Stimulated activated CD4-positive, alpha-beta T cell treated with anti-CD3 and anti-CD28 coated beads, Interleukin-4, amount 100 ng/mL, for 24 hours (primary cell): Measurements from ENCODE around the gene ALDH1A1.
"Not testable (repeated sequence)": the region's sequence is repeated elsewhere in the genome, so short reads cannot be mapped to it uniquely, and the experiment has no call there.

Experiments
- DNase-seq: peaks from one replicate; pipeline ENCODE4 v3.0.0-alpha.2; 2020

Gene ALDH1A1

GRCh38 chr9:72978744-72979143 lies 25.9 kb upstream of the ALDH1A1 start:
- no peak for DNase-seq

DNA sequence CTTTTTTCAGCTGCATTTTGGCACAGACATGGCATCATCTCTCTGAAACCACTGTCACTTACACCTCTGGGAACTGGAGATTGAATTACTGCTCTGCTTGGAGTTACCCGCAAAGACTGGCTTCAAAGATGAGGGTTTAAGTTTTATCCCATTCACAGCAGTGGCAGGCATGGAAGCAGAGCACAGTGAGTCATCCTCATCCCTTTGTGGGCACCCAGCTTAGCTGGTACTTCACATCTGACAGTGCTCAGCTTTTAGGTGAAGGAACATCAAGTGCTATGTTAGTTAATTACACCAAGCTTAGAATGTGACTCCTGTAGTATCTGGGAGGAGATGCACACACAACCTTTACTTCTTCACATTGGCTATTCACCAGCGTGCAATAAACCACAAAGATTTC lies 24.8 kb upstream of the ALDH1A1 start:
- DNase-seq, result no peak

- DNase-seq, result no peak
These were observed 21.6 kb upstream of the ALDH1A1 start for GRCh38 chr9:72974501-72974900.

DNA sequence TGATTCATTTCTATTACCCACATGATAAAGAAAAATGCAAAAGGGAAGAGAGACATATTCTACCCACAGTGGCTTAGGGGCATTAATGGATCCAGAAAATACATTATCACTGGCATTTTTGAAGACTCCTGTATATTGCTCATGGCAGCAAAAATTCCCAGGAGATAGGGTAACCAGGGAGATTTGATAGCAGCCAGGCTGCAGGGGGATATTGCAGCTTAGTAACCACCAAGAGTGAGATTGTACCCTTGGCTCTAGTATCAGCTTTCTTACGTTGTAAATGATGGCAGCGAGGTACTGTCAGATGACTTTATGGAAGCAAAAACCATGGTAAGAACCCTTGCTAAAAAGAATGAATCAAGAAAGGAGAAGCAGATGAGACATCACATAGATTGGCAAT lies 19.8 kb upstream of the ALDH1A1 start:
- DNase-seq, result no peak

- DNase-seq, result no peak
These were observed 18.6 kb upstream of the ALDH1A1 start for GRCh38 chr9:72971411-72971810.

DNA sequence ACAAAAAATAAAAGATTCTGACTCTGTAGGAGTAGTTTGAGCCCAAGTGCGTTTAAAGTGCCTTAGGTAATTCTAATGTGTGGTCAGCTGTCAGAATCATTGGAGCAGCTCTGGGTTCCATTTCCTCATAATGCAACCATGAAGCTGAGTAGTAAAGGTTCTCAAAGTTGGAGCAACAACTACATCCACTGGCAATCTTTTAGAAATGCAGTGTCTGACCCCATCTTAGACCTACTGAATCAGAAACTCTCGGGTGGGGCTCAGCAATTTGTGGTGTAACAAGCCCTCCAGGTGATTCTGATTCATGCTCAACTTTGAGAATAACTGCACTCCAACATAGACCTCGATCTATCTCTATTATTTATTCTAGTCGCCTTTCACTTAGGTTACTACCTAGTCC lies 7.6 kb upstream of the ALDH1A1 start:
- DNase-seq, result no peak

DNA sequence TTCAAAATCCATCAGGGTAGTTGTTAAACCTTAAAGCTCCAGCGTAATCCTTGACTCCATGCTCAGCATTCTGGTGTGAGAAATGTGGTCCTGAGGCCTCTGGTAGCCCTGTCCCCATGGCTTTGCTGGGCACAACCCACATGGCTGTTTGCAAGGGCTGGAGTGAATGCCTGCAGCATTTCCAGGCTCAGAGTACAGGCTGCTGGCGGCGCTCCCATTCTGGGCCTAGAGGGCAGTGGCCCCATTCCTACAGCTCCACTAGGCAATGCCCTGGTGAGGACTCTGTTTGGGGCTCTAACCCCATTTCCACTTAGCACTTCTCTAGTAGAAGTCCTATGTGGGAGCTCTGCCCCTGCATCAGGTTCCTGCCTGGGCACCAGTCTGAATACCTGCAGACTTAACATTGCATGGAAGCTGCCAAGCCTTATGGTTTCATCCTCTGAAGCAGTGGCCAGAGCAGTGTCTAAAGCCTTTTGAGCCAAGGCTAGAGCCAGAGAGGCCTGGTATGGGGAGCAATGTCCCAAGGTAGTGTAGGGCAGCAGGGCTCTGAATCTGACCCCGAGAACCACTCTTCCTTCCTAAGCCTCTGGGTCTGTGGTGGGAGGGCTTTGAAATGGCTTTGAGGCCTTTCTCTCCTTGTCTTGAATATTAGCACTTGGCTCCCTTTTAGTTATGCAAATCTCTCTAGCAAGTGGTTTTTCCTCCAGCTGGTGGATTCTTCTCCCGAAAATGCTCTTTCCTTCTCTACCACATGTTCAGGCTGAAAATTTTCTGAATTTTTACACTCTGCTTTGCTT lies 5.8 kb upstream of the ALDH1A1 start:
- DNase-seq, result no peak

DNA sequence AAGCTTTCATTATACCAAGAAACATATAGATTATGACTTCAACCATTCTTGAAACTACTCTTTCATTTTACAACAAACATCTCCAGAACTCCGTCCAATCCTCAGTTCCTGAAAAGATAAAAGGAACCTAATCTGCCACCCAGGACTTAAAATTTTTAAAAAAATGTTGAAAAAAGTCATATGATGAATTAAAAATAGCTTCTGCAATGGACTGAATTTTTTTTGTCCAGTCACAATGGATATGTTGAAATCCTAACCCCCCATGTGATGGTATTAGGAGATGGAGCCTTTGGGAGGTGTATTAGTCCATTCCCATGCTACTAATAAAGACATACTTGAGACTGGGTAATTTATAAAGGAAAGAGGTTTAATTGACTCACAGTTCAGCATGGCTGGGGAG lies 2.7 kb upstream of the ALDH1A1 start:
- DNase-seq, result no peak

GRCh38 chr9:72955126-72955455 lies 2.2 kb upstream of the ALDH1A1 start:
- DNase-seq, result no peak

DNA sequence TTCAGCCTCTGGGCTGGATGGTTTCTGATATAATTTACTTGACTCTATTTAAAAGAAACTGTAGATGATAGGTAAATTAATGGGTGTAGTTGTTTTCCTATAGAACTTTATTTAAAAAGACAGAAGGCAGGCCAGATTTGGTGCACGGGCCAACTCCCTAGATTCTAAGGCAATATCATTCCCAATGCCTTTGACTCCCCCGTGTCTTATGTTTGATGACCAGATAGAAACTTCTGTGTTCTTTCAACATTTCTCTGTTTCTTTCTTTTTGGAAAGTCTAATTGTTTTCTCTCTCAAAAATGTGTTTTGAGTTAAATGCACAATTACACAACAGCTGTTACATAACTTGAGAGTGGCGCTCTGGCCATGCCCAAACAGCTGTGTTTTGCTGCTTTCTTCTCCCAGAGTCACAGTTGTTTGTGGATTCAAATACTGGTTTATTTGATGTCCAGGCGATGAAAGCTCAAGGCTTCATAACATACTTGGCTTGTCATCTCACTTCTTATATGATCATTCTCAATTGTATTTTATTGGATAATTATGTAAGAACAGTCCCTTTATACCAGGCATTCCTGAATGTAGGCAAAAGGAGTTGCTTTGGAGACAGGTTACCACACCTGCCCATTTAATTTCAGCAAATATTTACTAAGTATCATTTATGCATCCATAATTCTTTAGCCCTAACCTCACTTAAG lies 1.7 kb upstream of the ALDH1A1 start:
- no peak for DNase-seq

GRCh38 chr9:72952381-72952690 lies 517 bp downstream of the ALDH1A1 start:
- DNase-seq, result no peak

- DNase-seq, result no peak
These were observed 1.1 kb downstream of the ALDH1A1 start for GRCh38 chr9:72951520-72952380.

- no peak for DNase-seq
These were observed 1.9 kb downstream of the ALDH1A1 start for GRCh38 chr9:72950875-72951442.

GRCh38 chr9:72949918-72950325 lies 2.9 kb downstream of the ALDH1A1 start:
- DNase-seq, result no peak

DNA sequence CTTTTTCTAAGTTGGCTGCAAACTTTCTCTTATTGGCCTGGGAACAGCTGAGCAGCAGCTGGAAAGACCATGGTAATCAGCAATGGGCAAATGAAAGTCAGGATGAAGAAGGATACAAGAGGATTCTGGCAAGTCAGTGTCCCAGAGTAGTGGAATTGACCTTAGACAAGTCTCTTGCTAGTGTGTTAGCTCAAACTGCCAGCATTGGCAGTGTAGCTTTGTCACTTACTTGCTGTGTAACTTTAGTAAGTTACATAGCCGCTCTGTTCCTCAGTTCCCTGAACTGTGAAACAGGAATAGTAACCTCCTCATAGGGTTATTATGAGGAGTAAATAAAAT lies 3.6 kb downstream of the ALDH1A1 start:
- DNase-seq, result no peak

GRCh38 chr9:72948575-72949243 lies 4.1 kb downstream of the ALDH1A1 start:
- DNase-seq, result no peak

GRCh38 chr9:72947984-72948465 lies 4.8 kb downstream of the ALDH1A1 start:
- no peak for DNase-seq

- no peak for DNase-seq
These were observed 6.0 kb downstream of the ALDH1A1 start for GRCh38 chr9:72946821-72947220.

- DNase-seq, result no peak
These were observed 6.5 kb downstream of the ALDH1A1 start for GRCh38 chr9:72946318-72946717.

DNA sequence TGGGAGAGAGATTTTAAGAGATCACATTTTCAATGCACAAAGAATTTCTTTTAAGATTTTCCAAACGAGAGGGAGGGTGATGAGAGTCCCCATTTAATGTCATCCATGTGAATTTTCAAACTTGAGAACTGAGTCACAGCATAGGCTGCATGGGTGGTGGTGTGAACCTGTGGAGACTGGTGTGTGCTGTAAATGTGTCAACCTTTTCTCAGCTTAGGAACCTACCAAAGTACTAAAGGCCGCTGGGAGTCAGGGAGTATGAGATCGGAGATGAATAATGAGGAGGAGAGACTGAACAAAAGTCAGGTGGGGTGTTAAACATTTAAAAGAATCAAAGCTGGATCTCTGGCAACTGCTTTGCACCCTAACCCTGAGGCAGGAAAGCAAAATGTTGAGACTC lies 7.5 kb downstream of the ALDH1A1 start:
- DNase-seq, result no peak

- DNase-seq, result no peak
These were observed 8.9 kb downstream of the ALDH1A1 start for GRCh38 chr9:72943844-72944462.

- DNase-seq, result no peak
These were observed 10.4 kb downstream of the ALDH1A1 start for GRCh38 chr9:72942451-72942850.

DNA sequence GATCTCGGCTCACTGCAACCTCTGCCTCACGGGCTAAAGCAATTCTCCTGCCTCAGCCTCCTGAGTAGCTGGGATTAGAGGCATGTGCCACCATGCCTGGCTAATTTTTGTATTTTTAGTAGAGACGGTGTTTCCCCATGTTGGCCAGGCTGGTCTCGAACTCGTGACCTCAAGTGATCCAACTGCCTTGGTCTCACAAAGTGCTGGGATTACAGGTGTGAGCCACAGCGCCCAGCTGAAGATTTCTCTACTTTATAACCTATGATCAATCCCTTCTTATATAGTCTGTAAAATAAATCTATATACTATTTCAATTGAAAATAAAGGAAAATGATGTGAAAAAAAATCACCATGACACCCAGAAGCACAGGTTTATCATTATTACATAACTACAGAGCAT lies 13.3 kb downstream of the ALDH1A1 start:
- DNase-seq, result not testable (repeated sequence)
